GM18498 (cell line): Measurements from ENCODE around the gene WHRN.

ENCODE experiments used
- ATAC-seq: cut with Tn5 transposase; IDR thresholded peaks from one replicate; pipeline ENCODE4 v1.9.1; 2021; ENCODE audit warnings: mild to moderate bottlenecking, moderate library complexity; ENCODE audit not compliant: unreplicated experiment

Gene WHRN

DNA sequence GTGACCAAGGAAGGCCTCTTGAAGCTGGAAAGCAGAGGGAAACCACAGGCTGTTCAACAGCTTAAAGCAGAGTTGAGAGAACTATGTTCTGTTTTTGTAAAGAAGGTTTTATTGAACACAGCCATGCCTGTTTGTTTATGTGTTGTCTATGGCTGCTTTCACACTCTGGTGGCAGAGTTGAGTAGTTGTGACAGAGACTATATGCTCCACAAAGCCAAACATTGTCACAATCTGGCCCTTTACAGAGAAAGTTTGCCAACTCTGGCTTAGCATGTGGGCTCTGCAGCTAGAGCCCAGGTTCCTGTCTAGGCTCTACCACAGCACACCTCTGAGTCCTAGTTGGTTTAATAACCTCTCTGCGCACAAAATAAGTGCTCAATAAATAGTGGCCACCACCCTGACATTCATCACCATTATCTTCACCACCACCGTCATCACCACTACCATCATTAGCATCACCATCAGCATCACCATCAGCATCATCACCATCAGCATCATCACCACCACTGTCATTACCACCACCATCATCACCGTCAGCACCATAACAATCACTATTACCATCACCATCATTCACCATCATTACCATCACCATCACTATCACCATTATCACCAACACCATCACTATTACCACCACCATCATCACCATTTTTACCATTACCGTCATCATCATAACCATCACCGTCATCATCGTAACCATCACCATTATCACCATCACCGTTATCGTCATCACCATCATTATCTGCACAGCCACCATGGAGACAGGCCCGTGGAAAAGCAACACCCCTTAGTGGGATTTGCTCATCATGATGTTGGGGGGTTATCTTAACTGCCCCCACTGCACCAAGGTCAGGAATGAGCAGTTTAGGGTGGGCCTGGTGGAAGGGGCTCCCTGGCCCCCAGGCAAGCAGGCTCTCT is 135.8 kb downstream of the WHRN start:
- no peak for ATAC-seq

DNA sequence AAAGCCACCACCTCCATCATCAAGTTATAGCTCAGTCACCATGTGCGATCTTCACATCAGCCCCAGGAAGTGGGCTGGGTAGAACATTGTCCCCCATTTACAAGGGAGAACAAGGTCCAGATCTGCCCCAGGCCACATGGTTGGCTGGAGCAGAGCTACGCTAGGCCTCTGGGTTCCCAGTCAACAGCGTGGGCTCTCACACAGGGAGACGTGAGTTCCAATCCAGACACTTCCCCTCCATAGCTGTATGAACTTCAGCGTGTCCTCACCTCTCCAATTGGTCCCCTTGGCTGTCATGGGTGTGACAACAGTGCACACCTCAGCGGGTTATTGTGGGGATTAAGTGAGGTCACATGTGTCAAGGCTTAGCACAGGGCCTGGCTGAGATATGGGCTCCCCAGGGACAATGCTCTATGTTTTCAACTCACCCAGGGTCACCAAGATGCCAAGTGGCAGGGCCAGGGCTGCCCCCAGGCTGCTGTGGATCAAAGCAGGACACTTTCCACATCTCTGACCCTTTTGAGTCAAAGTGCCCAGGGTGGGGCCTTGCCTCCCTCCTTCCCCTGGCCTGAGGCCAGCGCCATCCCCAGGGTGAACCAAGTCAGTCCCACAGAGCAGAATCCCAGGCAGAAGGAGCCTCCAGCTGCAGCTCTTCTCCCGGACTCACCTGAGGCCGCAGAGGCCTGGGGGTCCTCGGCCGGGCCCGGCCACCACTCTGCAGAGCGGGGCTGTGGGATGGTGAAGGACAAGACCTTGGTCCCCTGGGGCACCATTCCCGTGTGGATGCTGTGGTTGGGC is 137.3 kb downstream of the WHRN start:
- no peak for ATAC-seq

DNA sequence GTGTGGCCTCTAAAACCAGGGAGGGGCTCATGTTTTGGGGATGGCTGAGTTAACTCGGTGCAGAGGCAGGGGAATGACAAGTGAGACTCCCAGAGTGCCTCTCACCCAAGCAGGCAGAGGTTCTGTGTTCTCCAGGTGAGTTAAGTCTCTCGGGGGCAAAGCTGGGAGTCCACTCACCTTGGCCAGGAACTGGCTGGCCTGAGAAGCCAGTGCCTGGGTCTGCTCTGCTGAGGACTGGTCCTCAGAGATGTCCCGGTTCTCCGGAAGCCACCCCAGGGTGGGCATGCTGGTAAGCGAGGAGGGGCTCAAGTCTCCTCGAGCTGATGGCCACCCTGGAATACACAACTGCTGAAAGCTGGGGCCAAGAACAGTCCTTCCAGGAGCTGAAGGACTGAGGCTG is 137.9 kb downstream of the WHRN start:
- ATAC-seq, result no peak

DNA sequence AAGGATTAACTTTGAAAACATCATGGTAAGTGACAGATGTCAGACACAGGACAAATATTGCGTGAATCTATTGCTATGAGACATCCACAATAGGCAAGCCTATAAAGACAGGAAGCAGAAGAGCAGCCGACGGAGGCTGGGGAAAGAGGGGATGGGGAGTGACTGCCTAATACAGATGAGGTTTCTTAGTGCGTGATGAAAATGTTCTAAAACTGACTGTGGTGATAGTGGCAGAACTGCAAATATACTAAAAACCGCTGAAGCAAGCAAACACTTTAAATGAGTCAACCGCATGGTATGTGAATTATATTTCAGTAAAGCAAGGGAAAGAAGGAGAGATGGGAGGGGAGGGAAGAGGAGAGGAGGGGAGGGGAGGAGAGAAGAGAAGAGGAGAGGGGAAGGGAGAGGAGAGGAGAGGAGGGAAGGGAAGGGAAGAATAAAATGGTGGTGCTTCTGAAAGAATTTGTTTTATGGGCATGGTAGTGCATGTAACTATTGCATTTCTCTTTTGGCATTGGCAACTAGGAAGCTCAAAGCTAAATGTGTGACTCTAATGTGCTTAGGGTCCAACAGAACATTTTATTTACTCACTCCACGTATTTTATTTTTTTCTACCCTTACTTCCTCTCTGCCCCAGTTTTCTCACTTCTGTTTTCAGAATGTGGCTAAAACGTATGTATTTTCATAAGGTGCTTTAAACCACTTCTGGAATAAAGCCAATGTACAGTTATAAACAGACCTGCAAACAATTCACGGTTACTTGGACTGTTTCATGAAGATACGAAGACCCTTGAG is 138.7 kb downstream of the WHRN start:
- peak; percentile 53 for ATAC-seq

DNA sequence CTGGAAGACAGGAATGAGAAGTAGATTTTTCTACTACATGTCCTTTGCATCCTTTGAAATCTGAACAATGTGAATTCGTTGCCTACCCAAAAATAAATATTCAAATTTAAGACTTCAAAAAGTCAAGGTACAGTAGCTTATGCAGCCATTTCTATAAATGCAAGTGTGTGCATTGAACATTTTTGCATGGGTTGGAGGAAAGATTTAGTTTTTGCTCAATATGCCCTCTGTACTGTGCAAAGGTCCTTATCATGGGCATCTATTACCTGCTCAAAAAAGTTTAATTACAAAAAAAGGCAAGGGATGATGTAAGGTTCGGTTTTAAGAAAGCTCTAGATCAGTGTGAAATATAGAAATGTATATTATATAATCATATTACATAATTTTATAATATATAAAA is 140.1 kb downstream of the WHRN start:
- no peak for ATAC-seq

DNA sequence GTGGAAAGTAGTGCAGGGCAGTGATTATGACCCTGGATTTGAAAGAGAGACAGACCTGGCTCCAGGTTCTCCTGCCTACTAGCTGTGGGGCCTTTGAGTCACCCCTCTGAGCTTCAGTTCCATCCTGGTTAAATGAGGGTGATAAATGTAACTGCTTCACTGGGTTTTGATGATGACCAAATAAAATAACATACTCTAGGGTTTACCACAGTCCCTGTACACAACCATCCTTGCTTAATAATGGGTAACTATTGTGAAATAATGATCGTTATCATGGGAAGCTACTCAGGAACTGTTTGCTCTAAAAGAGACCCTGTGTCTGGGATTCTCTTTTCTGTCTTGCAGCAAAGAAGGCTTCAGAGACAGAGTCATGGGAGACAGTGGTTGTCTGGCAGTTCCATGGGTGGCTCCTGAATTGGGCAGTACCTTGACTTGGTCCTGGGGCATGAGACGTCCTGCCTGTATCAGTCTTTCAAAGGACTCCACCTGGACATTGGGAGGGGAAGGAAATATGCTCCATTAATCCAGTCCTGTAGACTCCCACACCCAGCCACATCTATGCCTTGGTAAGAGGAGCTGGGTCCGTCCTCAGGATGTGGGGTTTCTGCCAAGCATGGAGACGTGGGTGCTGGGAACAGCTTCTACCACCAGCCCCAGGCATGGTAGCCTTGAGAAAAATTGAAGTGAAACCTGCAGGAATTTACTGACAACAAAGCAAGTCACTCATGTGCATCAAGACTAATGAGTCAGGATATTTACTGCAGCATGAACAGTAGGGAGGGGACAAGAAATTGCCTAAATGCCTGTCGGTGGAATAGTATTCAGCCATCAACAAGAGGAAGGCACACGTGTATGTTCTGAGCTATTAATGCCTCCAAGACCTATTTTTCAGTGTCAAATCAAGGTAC is 140.9 kb downstream of the WHRN start:
- ATAC-seq, result no peak

DNA sequence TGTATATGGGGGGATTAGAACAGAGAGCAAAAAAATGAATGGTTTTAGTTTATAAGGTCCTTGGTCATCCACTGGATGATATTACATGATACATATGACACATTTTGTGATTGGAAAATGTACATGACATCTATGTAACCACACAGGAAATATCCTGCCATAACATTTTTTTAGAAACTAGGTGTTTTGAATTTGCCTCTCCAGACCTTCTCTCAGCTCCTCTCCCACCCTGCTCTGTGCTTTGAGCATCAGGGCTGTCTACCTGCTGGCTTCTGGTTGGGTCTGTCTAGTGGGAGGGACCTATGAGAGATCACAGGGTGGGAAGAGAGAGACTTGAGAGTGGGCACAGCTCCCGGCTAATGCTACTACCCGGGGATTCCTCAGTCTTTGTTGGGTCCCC is 141.8 kb downstream of the WHRN start:
- no peak for ATAC-seq

DNA sequence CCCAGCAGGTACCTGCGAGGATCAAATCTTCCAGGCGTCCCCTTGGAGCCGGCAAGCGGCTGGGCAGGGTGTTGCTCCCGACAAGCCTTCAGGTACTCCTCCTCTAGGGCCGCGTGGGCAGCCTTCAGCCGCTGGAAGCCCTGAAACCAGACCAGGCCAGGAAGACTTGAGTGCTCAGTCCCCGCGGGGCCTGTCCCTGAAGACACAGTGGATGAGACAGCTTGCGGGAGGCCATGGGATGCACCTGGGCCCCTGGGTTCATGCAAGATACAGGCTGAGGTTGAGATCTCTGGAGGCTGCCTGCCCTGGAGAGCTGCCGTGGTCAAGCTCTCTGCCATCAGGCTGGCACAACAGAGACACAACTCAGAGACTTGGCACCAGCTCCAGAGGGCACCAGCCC is 142.9 kb downstream of the WHRN start:
- ATAC-seq, result no peak

DNA sequence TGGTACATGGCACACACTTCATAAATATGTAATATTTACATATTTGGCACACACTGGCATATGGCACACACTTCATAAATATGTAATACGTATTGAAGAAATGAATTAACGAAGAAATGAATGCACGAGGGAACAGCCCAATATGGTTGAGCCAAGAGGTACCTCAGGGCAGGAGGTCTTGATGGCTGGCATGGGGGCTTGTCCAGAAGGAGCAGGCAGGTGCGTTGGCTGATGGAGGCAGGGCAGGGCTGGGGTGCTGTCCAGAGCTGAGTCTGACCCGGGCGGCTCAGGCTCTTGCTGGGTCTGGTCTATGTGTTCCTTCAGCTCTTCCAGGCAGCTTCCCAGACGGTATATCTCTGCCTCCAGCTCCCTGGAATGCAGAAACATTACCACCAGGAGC is 143.7 kb downstream of the WHRN start:
- no peak for ATAC-seq

DNA sequence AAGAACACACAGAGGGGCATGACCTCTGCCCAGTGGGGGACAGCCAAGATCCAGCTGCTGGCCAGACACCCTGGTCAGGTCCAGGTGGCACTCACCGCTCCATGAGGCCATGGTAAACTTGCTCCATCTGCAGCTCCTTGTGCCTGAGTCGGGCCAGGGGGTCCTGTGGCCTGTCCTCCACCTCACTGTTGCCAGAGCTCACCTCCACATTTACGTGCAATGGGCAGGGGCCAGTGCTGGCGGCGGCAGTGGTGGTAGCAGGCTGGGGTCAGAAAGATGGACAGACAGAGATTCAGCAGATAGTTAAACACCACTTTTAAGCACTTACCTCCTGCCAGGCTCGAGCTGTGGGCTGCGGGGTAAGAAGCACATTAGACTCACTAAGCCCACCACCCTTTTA is 145.5 kb downstream of the WHRN start:
- ATAC-seq, result no peak

DNA sequence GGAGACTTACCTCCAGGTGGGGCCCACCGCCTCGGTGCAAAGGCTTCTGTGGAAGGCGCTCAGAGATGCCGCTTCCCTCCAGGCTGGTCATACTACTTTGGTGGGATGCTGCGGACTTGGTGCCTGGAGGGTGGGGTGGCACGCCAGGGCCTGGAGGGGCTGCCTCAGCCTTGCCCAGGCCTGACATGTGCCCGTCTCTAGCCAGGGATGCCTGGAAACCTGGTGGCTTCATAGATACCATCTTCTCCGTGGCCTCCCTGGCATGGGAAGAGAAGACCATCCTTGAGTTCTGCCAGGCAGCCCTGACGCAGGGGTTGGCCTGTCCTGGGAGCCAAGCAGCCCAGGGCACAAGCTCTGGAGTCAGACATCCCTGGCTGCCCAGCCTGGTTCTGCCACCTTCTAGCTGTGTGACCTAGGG is 147.4 kb downstream of the WHRN start:
- no peak for ATAC-seq

DNA sequence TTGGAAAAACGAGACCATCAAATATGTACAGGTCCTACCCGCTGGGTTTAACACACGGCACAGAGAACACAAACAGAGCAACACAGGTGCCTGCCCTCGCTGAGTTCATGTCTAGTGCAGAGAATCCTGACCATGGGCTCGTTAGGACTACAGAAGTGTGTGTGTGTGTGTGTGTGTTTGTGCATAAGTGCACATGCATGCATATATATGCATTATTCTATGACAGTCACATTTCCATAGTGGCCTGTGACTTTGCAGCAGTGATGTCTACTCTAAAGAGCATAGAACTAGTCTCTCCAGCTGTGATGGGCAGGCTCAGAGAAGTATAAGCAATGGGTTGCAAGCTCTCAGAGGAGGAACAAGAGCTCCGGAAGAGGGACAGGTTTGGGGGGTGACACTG is 147.9 kb downstream of the WHRN start:
- no peak for ATAC-seq

DNA sequence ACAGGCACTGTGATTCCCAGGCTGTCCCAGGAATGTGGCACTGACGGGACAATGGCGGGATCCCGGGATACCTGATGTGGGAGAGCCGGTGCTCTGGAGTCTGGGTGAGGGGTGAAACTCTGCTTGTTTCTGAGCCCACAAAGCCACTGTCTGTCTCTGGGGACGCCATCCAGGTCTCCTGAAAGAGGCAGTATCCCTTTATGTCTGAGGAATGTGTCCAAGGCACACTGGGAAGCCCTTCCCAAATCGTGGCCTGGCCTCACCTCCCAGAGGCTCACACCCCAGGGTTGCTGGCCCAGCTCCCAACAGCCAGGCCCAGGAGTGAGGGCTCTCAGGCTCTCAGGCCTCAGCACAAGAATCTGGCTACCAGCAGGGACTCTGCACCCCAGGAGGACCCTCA is 148.5 kb downstream of the WHRN start:
- no peak for ATAC-seq

DNA sequence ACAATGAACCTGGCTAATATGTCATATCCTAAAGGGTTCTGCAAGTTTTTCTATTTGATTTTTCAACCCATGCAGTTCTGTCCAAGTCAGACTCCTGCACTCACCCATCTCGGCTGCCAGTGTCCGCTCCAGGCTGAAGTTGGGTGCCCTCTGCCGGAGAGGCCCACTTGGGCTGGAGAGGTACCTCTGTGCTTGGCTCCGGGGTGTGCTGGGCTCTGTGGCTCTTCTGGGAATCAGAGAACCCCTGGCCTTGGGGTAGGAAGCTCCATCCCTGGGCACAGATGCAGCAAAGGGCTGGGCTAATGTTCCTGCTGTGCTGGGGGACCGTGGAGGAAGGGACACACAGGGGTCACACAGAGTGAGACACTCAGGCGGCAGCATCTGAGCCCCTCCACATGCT is 149.5 kb downstream of the WHRN start:
- no peak for ATAC-seq
